Measurements from ENCODE around the gene IFNL2.
"Not testable (repeated sequence)": the region's sequence is repeated elsewhere in the genome, so short reads cannot be mapped to it uniquely, and the experiment has no call there.

Gene IFNL2

DNA sequence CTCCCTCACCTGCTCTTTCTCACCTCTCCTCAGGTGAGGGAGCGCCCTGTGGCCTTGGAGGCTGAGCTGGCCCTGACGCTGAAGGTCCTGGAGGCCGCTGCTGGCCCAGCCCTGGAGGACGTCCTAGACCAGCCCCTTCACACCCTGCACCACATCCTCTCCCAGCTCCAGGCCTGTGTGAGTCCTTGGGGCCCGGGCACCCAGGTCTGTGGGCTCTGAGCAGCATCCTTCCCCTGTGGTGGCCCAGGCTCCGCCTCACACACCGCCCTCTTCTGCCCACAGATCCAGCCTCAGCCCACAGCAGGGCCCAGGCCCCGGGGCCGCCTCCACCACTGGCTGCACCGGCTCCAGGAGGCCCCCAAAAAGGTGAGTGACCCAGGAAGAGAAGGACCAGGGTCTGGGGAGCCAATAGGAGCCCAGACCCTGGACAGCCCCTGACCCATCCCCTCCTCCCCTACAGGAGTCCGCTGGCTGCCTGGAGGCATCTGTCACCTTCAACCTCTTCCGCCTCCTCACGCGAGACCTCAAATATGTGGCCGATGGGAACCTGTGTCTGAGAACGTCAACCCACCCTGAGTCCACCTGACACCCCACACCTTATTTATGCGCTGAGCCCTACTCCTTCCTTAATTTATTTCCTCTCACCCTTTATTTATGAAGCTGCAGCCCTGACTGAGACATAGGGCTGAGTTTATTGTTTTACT, 29.9 kb downstream of the IFNL2 start:
- DNase-seq = no peak

- DNase-seq = no peak
Observed at GRCh38 chr19:39299404-39299803, 31.2 kb downstream of the IFNL2 start.

DNA sequence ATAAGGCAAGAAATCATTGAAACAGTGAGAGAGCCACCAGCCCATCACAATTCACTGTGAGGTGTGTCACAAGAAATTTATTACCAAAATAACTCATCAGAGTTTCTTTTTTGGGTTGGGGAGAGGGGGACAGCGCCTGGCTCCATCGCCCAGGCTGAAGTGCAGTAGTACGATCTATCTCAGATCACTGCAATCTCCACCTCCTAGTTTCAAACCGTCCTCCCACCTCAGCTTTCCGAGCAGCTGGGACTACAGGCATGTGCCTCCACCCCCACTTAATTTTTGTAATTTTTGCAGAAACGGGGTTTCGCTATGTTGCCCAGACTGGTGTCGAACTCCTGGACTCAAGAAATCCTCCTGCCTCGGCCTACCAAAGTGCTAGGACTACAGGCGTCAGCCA, 31.6 kb downstream of the IFNL2 start:
- DNase-seq = no peak

DNA sequence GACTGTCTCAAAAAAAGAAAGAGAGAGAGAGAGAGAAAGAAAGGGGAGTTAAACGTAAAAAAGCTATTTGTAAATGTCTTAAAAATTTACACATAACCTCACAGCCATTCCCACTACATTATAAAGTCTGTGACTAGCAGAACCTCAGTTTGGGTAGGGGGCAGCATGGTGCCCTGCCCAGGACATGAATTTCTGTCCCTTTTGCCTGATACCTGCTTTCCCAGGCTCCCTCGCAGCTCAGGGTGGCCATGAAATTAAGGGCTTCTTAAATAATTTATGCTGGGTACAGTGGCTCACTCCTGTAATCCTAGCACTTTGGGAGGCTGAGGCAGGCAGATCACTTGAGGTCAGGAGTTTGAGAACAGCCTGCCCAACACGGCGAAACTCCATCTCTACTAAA, 32.8 kb downstream of the IFNL2 start:
- no peak for DNase-seq

DNA sequence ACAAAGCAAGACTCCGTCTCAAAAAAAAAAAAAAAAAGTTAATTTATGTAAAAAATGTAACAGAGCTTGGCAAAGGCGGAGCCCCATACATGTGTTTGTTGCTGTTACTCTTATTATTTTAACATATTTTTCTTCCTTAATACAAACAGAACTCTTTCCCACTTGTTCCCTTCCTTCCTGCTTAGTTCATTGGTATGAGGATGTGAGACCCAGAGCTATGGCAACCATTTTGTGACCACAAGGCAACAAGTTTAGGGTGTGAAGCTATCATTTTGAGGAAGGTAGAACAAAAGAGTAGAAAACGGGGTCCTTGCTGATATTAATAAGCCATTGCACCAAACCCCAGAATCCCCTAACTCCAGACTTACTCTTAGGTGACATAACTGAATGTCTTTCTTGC, 33.4 kb downstream of the IFNL2 start:
- DNase-seq = no peak

- no peak for DNase-seq
Observed at GRCh38 chr19:39303373-39304184, 35.4 kb downstream of the IFNL2 start.

DNA sequence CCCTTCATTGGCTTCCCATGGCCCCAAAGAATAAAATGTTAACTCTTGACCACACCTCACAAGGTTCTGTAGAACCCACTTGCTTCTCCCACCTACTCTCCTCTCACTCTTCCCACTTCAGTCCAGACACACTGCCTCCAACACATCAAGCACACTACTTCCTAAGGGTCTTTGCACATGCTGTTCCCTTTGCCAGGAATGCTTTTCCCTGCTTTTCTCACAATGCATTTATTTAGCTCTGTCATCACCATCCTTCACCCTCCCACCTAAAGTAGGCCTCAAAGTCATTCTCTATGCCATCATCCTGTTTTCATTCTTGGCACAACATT, 36.0 kb downstream of the IFNL2 start:
- no peak for DNase-seq

DNA sequence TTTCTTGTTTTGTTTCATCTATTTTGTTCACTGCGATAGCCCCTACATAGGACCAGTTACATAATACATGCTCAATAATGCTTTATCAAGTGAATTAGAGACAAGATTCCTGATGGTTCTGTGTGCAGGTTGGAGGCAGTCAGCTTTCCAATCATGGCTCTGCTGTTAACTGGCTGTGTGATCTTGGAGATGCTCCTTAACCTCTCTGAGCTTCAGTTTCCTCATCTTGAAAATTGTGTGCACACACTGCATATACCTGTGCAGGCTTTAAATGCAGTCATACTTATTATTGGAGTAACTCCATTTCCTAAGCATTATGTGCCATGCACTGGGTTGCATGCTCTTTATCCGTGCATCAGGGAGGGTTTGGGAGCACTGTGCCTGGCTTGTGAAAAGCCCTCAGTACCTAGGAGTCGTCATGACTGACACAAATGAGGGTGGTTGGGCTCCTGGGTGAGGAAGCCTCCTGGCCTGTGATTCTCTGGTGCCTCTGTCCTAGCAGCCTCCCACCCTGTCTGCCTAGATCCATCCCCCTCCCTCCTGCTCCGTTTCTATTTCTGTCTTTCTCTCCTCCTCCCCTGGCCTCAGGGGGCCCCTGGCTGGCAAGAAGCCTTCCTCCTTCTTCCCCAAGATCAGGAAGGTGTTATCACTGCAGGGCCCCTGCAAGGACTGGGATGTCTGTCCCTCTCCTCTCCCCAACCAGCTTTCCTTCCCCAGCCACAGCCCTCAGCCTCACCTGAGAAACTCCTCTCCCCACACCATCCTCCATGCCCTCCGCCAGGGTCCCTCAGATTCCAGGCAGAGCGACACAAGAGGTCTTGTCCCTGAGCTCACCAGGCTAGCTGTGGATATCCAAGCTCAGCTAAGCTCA, 36.7 kb downstream of the IFNL2 start:
- DNase-seq = no peak

GRCh38 chr19:39306075-39306474, 37.9 kb downstream of the IFNL2 start:
- DNase-seq = no peak

DNA sequence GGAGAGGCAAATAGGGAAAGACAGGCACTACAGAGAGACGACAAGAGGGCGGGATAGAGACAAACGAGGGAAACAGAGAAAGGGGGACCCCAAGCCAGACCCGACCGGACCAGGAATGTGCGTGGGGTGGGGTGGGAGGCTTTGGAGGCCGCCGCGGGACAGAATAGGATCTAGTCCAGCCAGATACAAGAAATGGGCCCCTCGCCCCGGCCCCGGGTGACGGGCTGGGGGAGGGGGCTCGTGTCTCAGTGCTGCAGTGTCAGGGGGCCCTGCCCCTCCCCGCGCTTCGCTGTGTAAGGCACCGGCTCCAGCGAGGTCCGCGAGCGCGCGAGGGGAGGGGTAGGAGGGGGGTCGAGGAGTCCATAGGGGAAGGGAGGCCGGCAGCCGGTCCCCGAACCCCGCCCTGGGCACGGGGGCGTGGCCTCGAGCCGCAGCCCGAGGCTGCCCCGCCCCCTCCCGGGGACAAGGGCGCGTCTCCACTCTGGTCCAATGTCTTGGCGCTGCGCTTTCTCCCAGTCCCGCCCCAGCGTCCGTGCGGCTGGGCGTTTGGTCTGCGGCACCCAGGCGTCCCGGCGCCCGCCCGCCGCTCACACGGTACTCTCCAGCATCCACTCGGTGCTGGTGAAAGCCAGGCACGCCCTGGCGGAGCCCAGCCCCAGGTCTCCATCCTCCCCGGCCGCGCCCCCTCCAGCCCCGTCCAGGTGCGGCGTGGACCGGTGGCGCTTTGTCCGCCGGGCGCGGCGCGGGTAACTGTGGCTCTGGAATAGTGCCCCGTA, 39.0 kb downstream of the IFNL2 start:
- no peak for DNase-seq

DNA sequence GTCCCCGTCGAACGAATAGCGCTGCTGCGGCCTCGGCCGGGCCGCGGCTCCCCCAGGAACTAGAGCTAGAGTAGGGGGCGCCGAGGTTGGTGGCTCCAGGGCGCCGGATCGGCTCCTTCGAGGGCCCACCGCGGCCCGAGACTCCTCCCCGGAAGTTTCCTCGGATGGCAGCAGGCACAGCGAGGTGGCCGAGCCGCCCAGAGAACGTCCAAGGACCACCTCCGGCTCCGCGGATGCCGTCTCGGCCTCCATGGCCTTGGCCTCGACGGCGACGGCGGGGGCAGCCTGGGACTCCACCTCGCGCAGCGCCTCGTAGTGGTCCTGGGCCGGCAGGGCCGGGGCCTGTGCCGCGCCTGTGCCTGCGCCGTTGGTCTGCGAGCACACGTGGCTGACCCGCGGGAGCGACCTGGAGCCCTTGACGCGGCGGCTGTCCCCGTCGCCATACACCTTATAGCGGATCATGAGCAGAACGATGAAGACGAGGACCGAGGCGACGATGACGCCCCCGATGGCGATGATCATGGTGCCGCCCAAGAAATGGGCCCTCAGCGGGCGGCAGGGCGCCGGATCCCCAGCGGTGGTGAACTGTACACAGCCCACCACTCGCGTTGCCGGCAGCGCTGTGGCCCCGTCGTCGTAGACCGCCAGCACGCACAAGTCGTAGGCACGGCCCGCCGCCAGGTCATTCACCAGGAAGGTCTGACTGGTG, 39.8 kb downstream of the IFNL2 start:
- no peak for DNase-seq

DNA sequence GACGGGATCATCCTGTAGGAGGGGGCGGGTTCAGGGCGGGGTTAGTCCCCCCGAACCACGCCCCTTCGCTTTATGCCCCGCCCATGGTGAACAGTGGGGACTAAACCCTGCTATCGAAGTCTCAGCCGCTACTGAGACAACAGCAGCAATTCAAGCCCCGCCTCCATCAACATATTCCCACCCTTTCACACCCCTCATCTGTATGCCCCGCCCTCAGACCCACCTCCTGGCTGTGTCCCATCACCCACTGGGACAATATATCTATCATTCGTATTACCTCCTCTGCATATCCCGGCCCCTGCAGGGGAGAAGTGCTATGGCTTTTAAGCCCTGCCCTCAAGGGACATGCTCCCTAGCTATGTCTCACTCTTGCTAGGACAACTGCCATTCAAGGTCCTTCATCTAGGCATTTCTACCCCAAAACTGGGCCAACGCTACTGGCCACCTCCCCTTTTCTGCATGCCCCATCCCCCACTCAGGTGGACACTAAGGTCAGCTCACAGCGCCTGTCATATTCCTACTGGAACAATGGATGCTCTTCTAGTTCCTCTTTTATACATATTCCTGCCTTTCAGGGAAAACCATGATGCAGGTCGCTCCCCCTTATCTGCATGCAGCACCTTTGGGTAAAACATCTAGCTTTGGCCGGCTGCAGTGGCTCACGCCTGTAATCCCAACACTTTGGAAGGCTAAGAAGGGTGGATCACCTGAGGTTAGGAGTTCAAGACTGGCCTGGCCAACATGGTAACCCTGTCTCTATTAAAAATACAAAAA, 40.5 kb downstream of the IFNL2 start:
- no peak for DNase-seq

DNA sequence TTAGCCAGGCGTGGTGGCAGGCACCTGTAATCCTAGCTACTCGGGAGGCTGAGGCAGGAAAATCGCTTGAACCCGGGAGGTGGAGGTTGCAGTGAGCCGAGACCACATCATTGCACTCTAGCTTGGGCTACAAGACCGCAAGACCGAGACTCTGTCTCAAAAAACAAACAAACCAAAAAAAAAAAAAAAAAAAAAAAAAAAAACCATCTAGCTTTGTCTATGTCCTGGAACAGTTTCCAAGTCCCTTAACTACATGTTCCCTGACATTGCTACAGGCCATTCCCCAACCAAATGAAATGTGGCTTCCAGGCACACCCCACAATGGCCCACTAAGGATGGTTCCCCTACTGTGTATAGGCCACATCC, 41.1 kb downstream of the IFNL2 start:
- DNase-seq = not testable (repeated sequence)

GRCh38 chr19:39310558-39311311, 42.5 kb downstream of the IFNL2 start:
- no peak for DNase-seq

DNA sequence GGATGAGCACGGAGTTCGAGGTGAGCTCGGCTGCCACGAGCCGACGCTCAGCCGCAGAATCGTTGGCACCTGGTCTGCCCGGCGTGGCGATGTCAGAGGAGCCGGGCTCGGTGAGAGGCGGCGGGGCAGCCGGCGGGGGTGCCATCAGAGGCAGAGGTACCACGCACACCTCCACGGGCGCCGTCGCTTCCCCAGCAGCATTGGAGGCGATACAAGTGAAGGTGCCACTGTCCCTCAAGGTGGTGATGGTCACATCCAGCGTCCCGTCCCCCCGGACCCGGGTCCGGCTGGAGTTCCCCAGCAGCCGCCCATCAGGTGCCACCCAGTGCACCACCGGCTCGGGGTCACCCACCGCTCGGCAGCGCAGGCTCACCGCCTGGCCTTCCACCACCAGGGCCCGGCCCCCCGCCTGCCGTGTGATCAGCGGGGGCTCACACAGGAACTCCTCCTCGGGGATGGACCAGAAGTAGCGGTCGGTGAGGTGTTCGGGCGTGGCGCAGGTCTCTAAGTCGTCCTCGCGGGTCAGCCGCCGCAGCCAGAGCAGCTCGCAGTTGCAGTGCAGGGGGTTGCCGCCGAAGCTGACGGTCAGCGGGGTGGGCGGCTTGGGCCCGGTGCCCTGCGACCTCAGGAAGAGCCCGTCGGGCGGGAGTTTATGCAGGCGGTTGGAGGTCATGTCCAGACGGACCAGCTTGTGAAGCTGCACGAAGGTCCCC, 46.0 kb downstream of the IFNL2 start:
- DNase-seq = no peak

- DNase-seq = no peak
Observed at GRCh38 chr19:39315933-39316332, 47.7 kb downstream of the IFNL2 start.

GRCh38 chr19:39316627-39317321, 48.6 kb downstream of the IFNL2 start:
- DNase-seq = no peak

DNA sequence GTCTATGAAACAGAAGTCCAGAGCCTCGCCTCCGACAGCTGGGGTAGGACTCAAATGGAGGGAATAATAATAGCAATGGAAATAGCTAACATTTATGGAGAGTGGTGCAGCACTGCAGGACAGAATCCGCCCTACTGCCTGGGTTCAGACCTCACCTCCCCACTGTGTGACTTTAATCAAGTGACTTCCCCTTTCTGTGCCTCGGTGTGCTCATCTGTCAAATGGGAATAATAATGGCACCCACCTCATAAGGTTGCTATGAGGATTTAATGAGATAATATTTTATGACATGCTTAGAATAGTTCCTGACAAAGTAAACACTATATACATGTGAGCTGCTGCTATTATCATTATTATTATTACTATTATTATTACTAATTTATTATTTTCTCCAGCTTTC, 49.3 kb downstream of the IFNL2 start:
- no peak for DNase-seq

- no peak for DNase-seq
Observed at GRCh38 chr19:39318071-39318470, 49.9 kb downstream of the IFNL2 start.
